Fibroblast of skin of abdomen (primary cell): Measurements from ENCODE around the gene PRAMEF6. TPM values are rescaled to one million over a fixed set of nuclear protein-coding genes. Genes with fewer than 3 reads are reported as not detected.
"Not testable (repeated sequence)": the region's sequence is repeated elsewhere in the genome, so short reads cannot be mapped to it uniquely, and the experiment has no call there.

Experiments
- DNase-seq: peaks from one replicate; pipeline ENCODE4 v3.0.0-alpha.2; 2013
- polyA plus RNA-seq, 2 experiments: library from polyadenylated mRNA; unstranded; fragments of 120-200 nt; gene quantifications; one replicate each; pipeline ENCODE4 v1.2.1, GENCODE V29; 2013; ENCODE audit not compliant: insufficient read length in 2 of 2

Gene PRAMEF6
- polyA plus RNA-seq (2013, experiment 1 of 2; ENCODE audit: insufficient read length): not detected
- not detected for polyA plus RNA-seq (2013, experiment 2 of 2; ENCODE audit: insufficient read length)

DNA sequence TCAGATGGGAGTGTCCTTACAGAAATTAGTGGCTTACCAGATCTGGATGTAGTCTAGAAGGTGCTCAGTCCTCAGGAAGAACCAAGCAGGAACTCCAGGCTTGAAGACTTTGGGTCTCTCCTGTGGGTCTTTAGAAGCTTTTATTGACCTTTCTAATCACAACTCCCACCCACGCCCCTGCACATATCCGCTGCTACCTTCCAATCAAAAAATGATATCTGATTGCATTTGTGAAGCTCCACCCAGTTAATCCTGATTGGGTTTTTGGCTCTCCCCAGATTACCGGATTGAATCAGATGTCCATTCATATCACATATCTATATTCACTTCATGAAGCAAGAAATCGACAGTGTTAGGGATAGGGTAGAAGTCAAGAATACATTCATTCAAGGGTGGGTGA, at the start of gene PRAMEF6:
Gene PRAMEF6, minus strand, starts transcription at position 101 of the 400 bp plus-strand sequence. CDS start 5,062 bp downstream, outside the sequence.
- not testable (repeated sequence) for DNase-seq

DNA sequence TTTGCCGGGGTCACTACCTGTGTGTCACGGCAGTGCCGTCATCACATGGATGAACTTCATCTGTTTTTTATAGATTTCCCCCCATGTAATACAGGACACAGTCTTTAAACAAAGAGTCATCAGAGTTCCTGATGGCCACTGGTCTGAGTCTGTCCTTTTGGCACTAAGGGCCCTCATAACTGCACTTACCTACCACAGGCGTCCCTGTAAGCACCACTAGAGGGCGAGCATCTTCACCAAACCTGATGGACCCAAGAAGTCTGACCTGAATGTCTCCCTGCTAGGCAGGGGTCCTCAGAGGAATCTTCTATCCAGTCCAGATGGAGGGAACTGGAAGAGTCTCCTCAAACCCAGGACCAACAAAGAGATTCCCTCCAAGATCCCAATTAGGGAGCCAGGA, 23.0 kb downstream of the PRAMEF6 start:
- not testable (repeated sequence) for DNase-seq

DNA sequence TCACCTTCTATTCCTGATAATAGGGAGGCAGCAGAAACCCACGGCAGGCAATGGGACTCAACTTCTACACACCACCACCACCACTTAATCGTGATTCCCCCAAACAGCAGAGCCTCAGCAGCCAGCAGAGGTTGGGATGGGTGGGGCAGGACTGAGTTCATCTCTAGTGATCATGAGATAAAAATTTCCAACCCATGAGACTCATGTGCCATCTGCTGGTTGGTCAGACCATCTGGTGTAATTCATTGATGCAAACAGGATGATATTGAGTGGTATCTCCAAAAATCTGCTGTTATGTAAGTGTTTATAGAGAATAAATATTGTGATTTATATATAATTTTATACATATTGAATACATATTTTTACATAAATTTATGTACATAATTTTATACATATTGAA, 25.6 kb downstream of the PRAMEF6 start:
- DNase-seq: not testable (repeated sequence)

DNA sequence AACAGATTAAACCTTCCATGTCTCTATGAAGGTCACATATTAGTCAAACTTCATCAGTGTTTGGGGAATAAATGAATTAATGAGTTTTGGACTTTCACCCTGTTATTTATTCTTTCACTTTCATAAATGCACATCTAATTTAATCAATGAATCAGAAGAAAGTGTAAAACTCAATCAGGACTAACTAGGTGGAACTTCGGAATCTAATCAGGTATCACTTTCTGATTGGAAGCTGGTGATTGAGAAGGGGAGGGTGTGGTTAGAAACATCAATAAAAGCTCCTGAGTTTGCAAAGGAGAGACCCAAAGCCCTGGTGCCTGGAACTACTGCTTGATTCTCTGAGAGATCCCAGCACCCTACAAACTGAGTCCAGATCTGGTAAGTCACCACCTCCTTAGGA, 31.1 kb downstream of the PRAMEF6 start, which contains the start of gene PRAMEF7:
Gene PRAMEF7, plus strand, starts transcription at position 301 of the 400 bp plus-strand sequence. CDS start 1,083 bp downstream, outside the sequence.
- not testable (repeated sequence) for DNase-seq

DNA sequence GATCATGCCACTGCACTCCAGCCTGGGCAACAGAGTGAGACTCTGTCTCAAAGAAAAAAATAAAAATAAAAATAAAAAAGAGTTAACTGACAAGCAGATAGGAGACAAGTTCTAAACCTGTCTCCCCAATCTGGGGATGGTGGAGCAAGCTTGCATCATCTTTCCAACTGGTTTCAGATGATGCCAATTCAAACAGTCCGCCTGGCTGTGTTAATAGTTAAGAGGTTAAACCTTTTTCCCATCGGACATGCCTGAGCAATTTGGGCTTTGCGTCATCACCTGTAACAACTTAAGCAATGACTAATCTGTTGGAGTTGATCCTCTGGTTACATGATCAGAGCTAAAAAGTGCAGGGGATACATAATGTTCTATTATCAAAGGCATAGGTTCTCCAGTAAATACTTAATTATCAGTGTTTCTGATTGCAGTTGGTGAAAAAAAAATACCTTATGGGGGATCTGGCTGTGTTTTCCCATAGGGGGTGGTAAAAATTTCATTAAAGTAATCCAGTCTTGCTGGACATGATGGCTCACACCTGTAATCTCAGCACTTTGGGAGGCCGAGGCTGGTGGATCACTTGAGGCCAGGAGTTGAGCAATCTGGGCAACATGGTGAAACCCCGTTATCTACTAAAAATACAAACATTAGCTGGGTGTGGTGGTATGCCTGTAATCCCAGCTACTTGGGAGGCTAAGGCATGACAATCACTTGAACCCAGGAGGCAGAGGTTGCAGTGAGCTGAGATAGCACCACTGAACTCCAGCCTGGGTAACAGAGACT, 43.4 kb downstream of the PRAMEF6 start:
- DNase-seq: not testable (repeated sequence)

DNA sequence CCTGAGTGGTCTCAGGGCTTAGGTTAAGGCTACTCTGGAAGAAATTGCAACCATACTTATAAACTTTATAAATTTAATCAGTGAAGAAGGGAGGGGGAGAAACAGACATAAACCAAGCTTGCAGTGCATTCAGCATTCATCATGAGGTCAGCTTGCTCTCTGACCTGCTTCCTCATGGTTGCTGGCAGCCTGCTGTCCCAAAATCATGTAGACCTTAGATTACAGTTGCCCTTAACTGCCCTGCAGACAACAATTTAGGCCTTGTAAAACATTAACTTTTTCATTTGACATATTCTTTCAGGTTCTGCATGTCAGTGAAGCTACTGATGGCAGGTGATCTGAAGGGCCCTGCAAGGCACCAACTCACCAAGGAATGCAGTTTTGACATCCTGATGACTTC, 48.2 kb downstream of the PRAMEF6 start:
- not testable (repeated sequence) for DNase-seq

DNA sequence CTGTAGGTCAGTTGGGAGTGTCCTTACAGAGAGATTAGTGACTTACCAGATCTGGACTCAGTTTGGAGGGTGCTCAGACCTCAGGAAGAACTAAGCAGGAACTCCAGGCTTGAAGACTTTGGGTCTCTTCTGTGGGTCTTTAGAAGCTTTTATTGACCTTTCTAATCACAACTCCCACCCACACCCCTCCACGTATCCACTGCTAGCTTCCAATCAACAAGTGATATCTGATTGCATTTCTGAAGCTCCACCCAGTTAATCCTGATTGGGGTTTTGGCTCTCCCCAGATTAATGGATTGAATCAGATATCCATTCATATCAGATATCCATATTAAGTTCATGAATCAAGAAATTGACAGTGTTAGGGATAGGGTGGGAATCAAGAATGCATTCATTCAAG, 49.2 kb downstream of the PRAMEF6 start, which contains the start of gene PRAMEF10:
Gene PRAMEF10, minus strand, starts transcription at position 101 of the 400 bp plus-strand sequence. CDS start 2,423 bp downstream, outside the sequence.
- DNase-seq: not testable (repeated sequence)
